ENCODE data around the gene GMNN.

Gene GMNN

GRCh38 chr6:24825130-24825630 lies 50.4 kb downstream of the GMNN start:
- H3K4me3 ChIP-seq (replicated peaks; ENCODE audit: low read depth, low read length): no peak overlapping the region
- no peak for DNase-seq (ENCODE audit: low read depth)
- TF ChIP-seq CTCF (IDR thresholded peaks at IDR 0.05; ENCODE audit: low read length, missing control alignments): no peak

DNA sequence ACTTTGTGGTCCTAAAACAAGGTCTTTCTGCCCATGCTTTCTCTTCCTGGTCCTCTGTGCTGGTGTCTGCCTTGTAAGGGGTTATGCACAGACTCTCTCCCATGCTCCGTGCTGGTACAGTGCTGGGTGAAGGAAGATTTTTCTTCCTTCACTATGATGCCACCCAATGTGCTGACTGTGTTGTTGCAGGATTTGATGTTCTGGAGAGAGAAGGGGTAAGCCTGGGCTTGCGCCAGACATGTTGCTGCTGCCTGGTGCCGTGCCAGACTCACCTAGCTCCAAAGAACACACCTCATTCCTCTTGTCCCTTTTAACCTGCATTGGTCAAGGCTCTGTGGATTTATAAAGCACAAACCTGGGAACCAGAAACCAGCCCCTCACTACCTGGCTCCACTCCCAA lies 52.4 kb downstream of the GMNN start:
- DNase-seq (ENCODE audit: low read depth): no peak
- no peak overlapping the region for H3K4me3 ChIP-seq (replicated peaks; ENCODE audit: low read depth, low read length)

DNA sequence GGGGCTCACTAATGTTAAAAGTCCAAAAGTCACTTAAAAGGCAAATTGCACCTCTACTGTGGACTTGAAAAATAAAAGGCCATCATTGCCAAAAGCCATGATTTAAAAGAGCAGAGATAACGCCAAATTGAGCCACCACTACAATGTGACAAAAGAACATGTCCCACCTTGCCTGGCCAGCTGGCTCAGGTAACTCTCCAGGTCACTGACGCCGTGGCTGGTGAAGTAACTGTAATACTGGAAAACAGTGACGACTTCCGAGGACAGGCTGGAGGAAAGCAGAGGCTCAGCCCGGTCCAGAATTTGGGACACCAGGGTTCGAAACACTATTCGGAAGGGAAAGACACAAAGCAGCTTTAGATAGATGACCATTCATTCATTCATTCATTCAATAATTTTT lies 53.2 kb downstream of the GMNN start:
- TF ChIP-seq CTCF (IDR thresholded peaks at IDR 0.05; ENCODE audit: low read length, missing control alignments): no peak
- no peak for DNase-seq (ENCODE audit: low read depth)
- no peak overlapping the region for H3K4me3 ChIP-seq (replicated peaks; ENCODE audit: low read depth, low read length)

More for the DNA sequence above, 52.4 kb downstream of the GMNN start:
- TF ChIP-seq CTCF (IDR thresholded peaks at IDR 0.05; ENCODE audit: low read length, missing control alignments): no peak

- TF ChIP-seq CTCF (IDR thresholded peaks at IDR 0.05; ENCODE audit: low read length, missing control alignments): peak; percentile 7
- DNase-seq (ENCODE audit: low read depth): no peak
Measured at GRCh38 chr6:24829657-24830056, 54.9 kb downstream of the GMNN start.

GRCh38 chr6:24831771-24832716 lies 57.3 kb downstream of the GMNN start:
- H3K4me3 ChIP-seq (replicated peaks; ENCODE audit: low read depth, low read length): no peak overlapping the region
- no peak for DNase-seq (ENCODE audit: low read depth)
- no peak for TF ChIP-seq CTCF (IDR thresholded peaks at IDR 0.05; ENCODE audit: low read length, missing control alignments)

More at GRCh38 chr6:24829657-24830056, 54.9 kb downstream of the GMNN start:
- H3K4me3 ChIP-seq (replicated peaks; ENCODE audit: low read depth, low read length): no peak overlapping the region

- DNase-seq (ENCODE audit: low read depth): no peak
Measured at GRCh38 chr6:24832794-24833193, 58.1 kb downstream of the GMNN start.

More at GRCh38 chr6:24832794-24833193, 58.1 kb downstream of the GMNN start:
- TF ChIP-seq CTCF (IDR thresholded peaks at IDR 0.05; ENCODE audit: low read length, missing control alignments): no peak
- H3K4me3 ChIP-seq (replicated peaks; ENCODE audit: low read depth, low read length): no peak overlapping the region
